Sigmoid colon (tissue), 4 donors: ENCODE measurements around the gene SLC39A11.

Experiments used
- CTCF ChIP-seq, 4 experiments: fragments of 450-650 bp in 3 of 4; fragments of 200-600 bp in 1 of 4; IDR thresholded peaks; one replicate each; pipeline ENCODE4 v1.5.1; 2016 to 2019; ENCODE audit warnings: antibody characterized with exemption in 4 of 4, mild to moderate bottlenecking in 3 of 4, moderate library complexity in 2 of 4
- POLR2A ChIP-seq, 2 donors: fragments of 450-650 bp; IDR thresholded peaks; one replicate each; pipeline ENCODE4 v1.6.1; 2016; ENCODE audit warnings: antibody characterized with exemption in 2 of 2, mild to moderate bottlenecking in 2 of 2, moderate library complexity in 2 of 2
- POLR2AphosphoS5 ChIP-seq, 4 donors: sonication (generic); formaldehyde crosslinking; IDR thresholded peaks; one replicate each; pipeline ENCODE4 v1.6.1; 2017; ENCODE audit warnings: antibody characterized with exemption in 4 of 4

- TF ChIP-seq POLR2A (IDR thresholded peaks at IDR 0.05), result no peak
- TF ChIP-seq CTCF (IDR thresholded peaks at IDR 0.05), result no peak
- TF ChIP-seq POLR2AphosphoS5 (IDR thresholded peaks at IDR 0.05), result no peak
Measured at GRCh38 chr17:73135766-73136165, 43.3 kb upstream of the SLC39A11 start.
